H9 (cell line): ENCODE measurements around the gene WARS2. TPM values are rescaled to one million over a fixed set of nuclear protein-coding genes. Genes with fewer than 3 reads are reported as not detected.

Source experiments
- DNase-seq: peaks from one replicate; pipeline ENCODE4 v3.0.0-alpha.2; 2017
- H2AFZ ChIP-seq: one replicate; pipeline ENCODE4 v1.6.1; 2013; ENCODE audit warnings: mild to moderate bottlenecking, low read length, control low read depth, moderate library complexity
- H2AK5ac ChIP-seq: 2 replicates; pipeline ENCODE4 v1.6.1; 2013; ENCODE audit warnings: low read length, control low read depth, mixed read lengths; ENCODE audit not compliant: insufficient read length
- H2BK120ac ChIP-seq: one replicate; pipeline ENCODE4 v1.6.1; 2013; ENCODE audit warnings: low read depth, mild to moderate bottlenecking, low read length, control low read depth, inconsistent platforms; ENCODE audit not compliant: poor library complexity, severe bottlenecking
- H2BK12ac ChIP-seq: 2 replicates; pipeline ENCODE4 v1.6.1; 2013; ENCODE audit warnings: low read length, control low read depth, mixed read lengths, low read depth; ENCODE audit not compliant: insufficient read length
- H2BK15ac ChIP-seq: 2 replicates; pipeline ENCODE4 v1.6.1; 2013; ENCODE audit warnings: low read depth, low read length, control low read depth
- H2BK20ac ChIP-seq: one replicate; pipeline ENCODE4 v1.6.1; 2013; ENCODE audit warnings: low read depth, mild to moderate bottlenecking, low read length, control low read depth, inconsistent platforms; ENCODE audit not compliant: poor library complexity, severe bottlenecking
- H2BK5ac ChIP-seq: 2 replicates; pipeline ENCODE4 v1.6.1; 2013; ENCODE audit warnings: low read length, control low read depth, mixed read lengths; ENCODE audit not compliant: insufficient read length
- H3K14ac ChIP-seq: 2 replicates; pipeline ENCODE4 v1.6.1; 2013; ENCODE audit warnings: low read length, control low read depth; ENCODE audit not compliant: insufficient read depth
- H3K18ac ChIP-seq: 2 replicates; pipeline ENCODE4 v1.6.1; 2013; ENCODE audit warnings: low read depth, mild to moderate bottlenecking, mixed read lengths, low read length, control low read depth; ENCODE audit not compliant: insufficient read length
- H3K23ac ChIP-seq: 2 replicates; pipeline ENCODE4 v1.6.1; 2013; ENCODE audit warnings: low read length, control low read depth, mixed read lengths, low read depth; ENCODE audit not compliant: insufficient read length
- H3K23me2 ChIP-seq: 2 replicates; pipeline ENCODE4 v1.6.1; 2013; ENCODE audit warnings: low read depth, mild to moderate bottlenecking, mixed read lengths, low read length, control low read depth; ENCODE audit not compliant: insufficient read length, poor library complexity, severe bottlenecking
- H3K27ac ChIP-seq: 2 replicates; pipeline ENCODE4 v1.5.1; 2013; ENCODE audit warnings: low read length, control low read depth, mixed read lengths, low read depth; ENCODE audit not compliant: insufficient read length
- H3K27me3 ChIP-seq: 2 replicates; pipeline ENCODE4 v1.6.1; 2013; ENCODE audit warnings: low read length, control low read depth, inconsistent platforms; ENCODE audit not compliant: insufficient read depth
- H3K4ac ChIP-seq: 2 replicates; pipeline ENCODE4 v1.6.1; 2013; ENCODE audit warnings: low read depth, mild to moderate bottlenecking, control low read depth, inconsistent platforms, low read length, moderate library complexity
- H3K4me1 ChIP-seq: 2 replicates; pipeline ENCODE4 v1.6.1; 2013; ENCODE audit warnings: low read length, control low read depth, inconsistent platforms; ENCODE audit not compliant: insufficient read depth
- H3K4me2 ChIP-seq: 2 replicates; pipeline ENCODE4 v1.6.1; 2013; ENCODE audit warnings: low read length, control low read depth, mixed read lengths; ENCODE audit not compliant: insufficient read length, insufficient read depth
- H3K56ac ChIP-seq: 2 replicates; pipeline ENCODE4 v1.6.1; 2013; ENCODE audit warnings: low read depth, mild to moderate bottlenecking, mixed read lengths, low read length, control low read depth; ENCODE audit not compliant: insufficient read length
- H3K79me1 ChIP-seq: 2 replicates; pipeline ENCODE4 v1.6.1; 2013; ENCODE audit warnings: low read depth, mild to moderate bottlenecking, moderate library complexity, low read length, control low read depth, inconsistent platforms; ENCODE audit not compliant: insufficient read depth, poor library complexity, severe bottlenecking
- H3K79me2 ChIP-seq: 2 replicates; pipeline ENCODE4 v1.6.1; 2013; ENCODE audit warnings: low read length, control low read depth, inconsistent platforms; ENCODE audit not compliant: insufficient read depth
- H3K9ac ChIP-seq: 2 replicates; pipeline ENCODE4 v1.6.1; 2013; ENCODE audit warnings: low read length, control low read depth, mixed read lengths; ENCODE audit not compliant: insufficient read length; ENCODE audit errors: extremely low read depth
- H3K9me3 ChIP-seq: one replicate; pipeline ENCODE4 v1.6.1; 2013; ENCODE audit warnings: low read depth, low read length, inconsistent platforms; ENCODE audit not compliant: control insufficient read depth
- H3T11ph ChIP-seq: one replicate; pipeline ENCODE4 v1.6.1; 2013; ENCODE audit warnings: mild to moderate bottlenecking, low read length, control low read depth, inconsistent platforms
- H4K20me1 ChIP-seq: one replicate; pipeline ENCODE4 v1.6.1; 2013; ENCODE audit not compliant: control insufficient read depth, insufficient read length, insufficient read depth
- H4K5ac ChIP-seq: 2 replicates; pipeline ENCODE4 v1.6.1; 2013; ENCODE audit warnings: low read depth, mild to moderate bottlenecking, mixed read lengths, low read length, control low read depth; ENCODE audit not compliant: insufficient read length
- H4K8ac ChIP-seq: replicated peaks from 2 replicates; pipeline ENCODE4 v1.6.1; 2013; ENCODE audit warnings: low read length, control low read depth, mixed read lengths, low read depth; ENCODE audit not compliant: insufficient read length
- H4K91ac ChIP-seq: 2 replicates; pipeline ENCODE4 v1.6.1; 2013; ENCODE audit warnings: low read depth, mild to moderate bottlenecking, moderate library complexity, mixed read lengths, low read length, control low read depth; ENCODE audit not compliant: insufficient read length
- H3K27ac Mint-ChIP-seq, 3 experiments: 2 replicates in 2 of 3; 3 replicates in 1 of 3; pipeline ENCODE4 v1.8.0; 2020 to 2021; ENCODE audit warnings: mixed read lengths in 3 of 3, mild to moderate bottlenecking in 1 of 3, moderate library complexity in 1 of 3
- H3K27me3 Mint-ChIP-seq: 2 replicates; pipeline ENCODE4 v1.8.0; 2021; ENCODE audit warnings: low read depth, mild to moderate bottlenecking, moderate library complexity, mixed read lengths
- H3K36me3 Mint-ChIP-seq, 3 experiments: 2 replicates in 2 of 3; 3 replicates in 1 of 3; pipeline ENCODE4 v1.8.0; 2020 to 2021; ENCODE audit warnings: low read depth in 3 of 3, mixed read lengths in 3 of 3; ENCODE audit not compliant: insufficient read depth in 1 of 3
- H3K4me1 Mint-ChIP-seq, 2 experiments: 2 replicates each; pipeline ENCODE4 v1.8.0; 2020; ENCODE audit warnings: mixed read lengths in 2 of 2
- H3K4me3 Mint-ChIP-seq, 2 experiments: 2 replicates in 1 of 2; 3 replicates in 1 of 2; pipeline ENCODE4 v1.8.0; 2020 to 2021; ENCODE audit warnings: mild to moderate bottlenecking in 2 of 2, mixed read lengths in 2 of 2, moderate library complexity in 1 of 2
- H3K9me3 Mint-ChIP-seq, 2 experiments: 2 replicates in 1 of 2; 3 replicates in 1 of 2; pipeline ENCODE4 v1.8.0; 2020; ENCODE audit warnings: mild to moderate bottlenecking in 2 of 2, mixed read lengths in 2 of 2, moderate library complexity in 1 of 2
- CTCF ChIP-seq: fragments of 200-600 bp; sonication (generic); conservative IDR thresholded peaks from 3 replicates; pipeline ENCODE4 v1.8.0; 2021; ENCODE audit warnings: antibody characterized with exemption, mild to moderate bottlenecking
- WGBS: extraction: QIAGEN DNeasy Blood & Tissue Kit; methylation state at CpG from one replicate; pipeline ENCODE4 v1.1.7; 2013; ENCODE audit warnings: missing lambda C conversion rate, low lambda C conversion rate, mixed read lengths; ENCODE audit not compliant: insufficient read length; ENCODE audit errors: extremely low coverage; 5-methylcytosine and 5-hydroxymethylcytosine counted together
- total RNA-seq: library from RNA; stranded (reverse); gene quantifications from 2 replicates; pipeline ENCODE4 v1.2.1, GENCODE V29; 2021

WARS2 gene
- total RNA-seq, 1 experiment from 2014 or later = 9.7 TPM

GRCh38 chr1:119090250-119090649 is 50.2 kb downstream of the WARS2 start:
- Histone ChIP-seq H4K20me1 (no peaks in the 10 kb centered on the region), H3K27me3 (no peaks in the 10 kb centered on the region), H3K4ac (no peak overlapping the region)

More at GRCh38 chr1:119090250-119090649, 50.2 kb downstream of the WARS2 start:
- TF ChIP-seq CTCF = no peak
- Histone ChIP-seq H3K14ac (no peak overlapping the region), H3K23ac (no peak overlapping the region), H2BK120ac (no peak overlapping the region), H2BK20ac (no peak overlapping the region), H3K79me2 (no peaks in the 10 kb centered on the region), H3K23me2 (no peaks in the 10 kb centered on the region), H3K56ac (no peak overlapping the region), H4K5ac (no peak overlapping the region), H3K79me1 (no peaks in the 10 kb centered on the region), H2BK15ac (no peak overlapping the region), H3K27ac (no peak overlapping the region), H4K8ac (no peak overlapping the region), H3K9ac (no peak overlapping the region), H2BK5ac (no peak overlapping the region), H3K18ac (no peak overlapping the region), H2AK5ac (no peak overlapping the region), H3K4me2 (no peak overlapping the region), H2BK12ac (no peak overlapping the region), H3K4me1 (no peaks in the 10 kb centered on the region), H3T11ph (no peak overlapping the region), H3K9me3 (no peaks in the 10 kb centered on the region), H2AFZ (no peak overlapping the region), H4K91ac (no peak overlapping the region)
- WGBS = no CpG with 5 or more reads among the region's 3 CpGs
- Mint-ChIP-seq H3K27ac (no peak overlapping the region), H3K4me1 (peaks cover 14 to 15% of the 10 kb centered on the region in 2 experiments), H3K27me3 (no peaks in the 10 kb centered on the region), H3K4me3 (no peak overlapping the region), H3K9me3 (no peaks in the 10 kb centered on the region), H3K36me3 (no peaks in the 10 kb centered on the region; a peak in 1 of 7 replicates)
- DNase-seq = no peak
